K562 (cell line): Measurements from ENCODE around the gene RYR3. TPM values are rescaled to one million over a fixed set of nuclear protein-coding genes. Genes with fewer than 3 reads are reported as not detected.

Experiments used
- ATAC-seq: fragments of 200-7000 bp; cut with Tn5 transposase; 3 replicates; pipeline ENCODE4 v1.9.1; 2020; ENCODE audit warnings: moderate library complexity
- BruUV-seq: library from RNA; stranded (reverse); fragments of 400-500 nt; replicated peaks from 2 replicates; lab custom pipeline; 2021; lab: Mats Ljungman, UMichigan
- CTCF ChIA-PET: fragments of 300-600 bp; formaldehyde crosslinking; extraction: SDS; loops from one replicate; lab custom pipeline; 2021; ENCODE audit warnings: low intra/inter-chr PET ratio; lab: Yijun Ruan, JAX
- POLR2A ChIA-PET: fragments of 300-600, 350-650 bp; sonication (Branson Sonifier 250); formaldehyde crosslinking; extraction: SDS; loops from one replicate; lab custom pipeline; 2021; ENCODE audit warnings: antibody characterized with exemption, inconsistent platforms; lab: Yijun Ruan, JAX
- DNase-seq, 4 experiments: peaks; one replicate each; pipeline versions ENCODE4 v3.0.0 to v3.0.0-alpha.2; 2011 to 2018; ENCODE audit warnings: low spot score in 3 of 4, mixed read lengths in 3 of 4; ENCODE audit errors: extremely low read depth in 1 of 4
- FAIRE-seq: peaks from 2 replicates; lab custom pipeline; 2011; peaks lifted over from hg19 to GRCh38; lab: Jason Lieb, UNC
- H2AFZ ChIP-seq: 2 replicates; pipeline ENCODE4 v1.6.0; 2011; ENCODE audit warnings: low read depth, low read length, control low read depth, inconsistent platforms
- H3K27ac ChIP-seq: fragments of 200-600 bp; 3 replicates; pipeline ENCODE4 v1.8.0; 2011; ENCODE audit warnings: low read depth, mild to moderate bottlenecking, control low read depth, inconsistent platforms, low read length, moderate library complexity, mixed read lengths; ENCODE audit errors: extremely low read depth
- H3K27me3 ChIP-seq, 2 experiments: fragments of 300-600 bp in 1 of 2; 2 replicates in 1 of 2; 3 replicates in 1 of 2; pipeline versions ENCODE4 v1.6.0 to v1.8.0; 2011; ENCODE audit warnings: inconsistent platforms in 2 of 2, low read length in 2 of 2, mild to moderate bottlenecking in 1 of 2, mixed read lengths in 1 of 2, moderate library complexity in 1 of 2; ENCODE audit not compliant: control insufficient read depth in 2 of 2, insufficient read depth in 2 of 2
- H3K36me3 ChIP-seq: fragments of 300-600 bp; 3 replicates; pipeline ENCODE4 v1.8.0; 2011; ENCODE audit warnings: mild to moderate bottlenecking, low read length, inconsistent platforms; ENCODE audit not compliant: control insufficient read depth, insufficient read depth
- H3K4me1 ChIP-seq, 2 experiments: fragments of 200-600 bp in 1 of 2; replicated peaks in 1 of 2; 2 replicates in 1 of 2; 3 replicates in 1 of 2; pipeline versions ENCODE4 v1.5.1 to v1.8.0; 2011; ENCODE audit warnings: inconsistent platforms in 2 of 2, low read length in 2 of 2, mild to moderate bottlenecking in 1 of 2, mixed read lengths in 1 of 2, moderate library complexity in 1 of 2; ENCODE audit not compliant: control insufficient read depth in 2 of 2, insufficient read depth in 2 of 2
- H3K4me2 ChIP-seq: 2 replicates; pipeline ENCODE4 v1.6.1; 2011; ENCODE audit warnings: low read length, control low read depth, inconsistent platforms, mixed read lengths; ENCODE audit not compliant: insufficient read depth
- H3K4me3 ChIP-seq: fragments of 200-600 bp; sonication (generic), shearing (Covaris generic); 2 replicates; pipeline ENCODE4 v1.5.1; 2016; ENCODE audit warnings: control low read depth, inconsistent platforms
- H3K79me2 ChIP-seq: fragments of 200-600 bp; 3 replicates; pipeline ENCODE4 v1.8.0; 2011; ENCODE audit warnings: low read length, inconsistent platforms; ENCODE audit not compliant: control insufficient read depth, insufficient read depth
- H3K9ac ChIP-seq, 2 experiments: 2 replicates each; pipeline versions ENCODE4 v1.6.0 to v1.6.1; 2011; ENCODE audit warnings: low read depth in 2 of 2, low read length in 2 of 2, control low read depth in 1 of 2, inconsistent platforms in 1 of 2, mild to moderate bottlenecking in 1 of 2, mixed read lengths in 1 of 2; ENCODE audit not compliant: insufficient read depth in 1 of 2
- H3K9me1 ChIP-seq: one replicate; pipeline ENCODE4 v1.6.0; 2011; ENCODE audit warnings: inconsistent platforms, mild to moderate bottlenecking, low read length, moderate library complexity; ENCODE audit not compliant: control insufficient read depth, insufficient read depth
- H3K9me3 ChIP-seq: replicated peaks from 2 replicates; pipeline ENCODE4 v1.5.1; 2011; ENCODE audit warnings: low read depth, low read length, inconsistent platforms; ENCODE audit not compliant: control insufficient read depth, insufficient read depth
- H4K20me1 ChIP-seq: replicated peaks from 2 replicates; pipeline ENCODE4 v1.6.1; 2011; ENCODE audit warnings: low read length, inconsistent platforms, mixed read lengths; ENCODE audit not compliant: control insufficient read depth, insufficient read depth
- ATF3 ChIP-seq, 2 experiments: fragments of 450-650 bp in 1 of 2; sonication (generic) in 1 of 2; formaldehyde crosslinking in 1 of 2; IDR thresholded peaks in 1 of 2; conservative IDR thresholded peaks in 1 of 2; 2 replicates each; pipeline versions ENCODE4 v1.6.1 to v1.8.1; 2016 to 2023; ENCODE audit warnings: mild to moderate bottlenecking in 2 of 2, moderate library complexity in 2 of 2, inconsistent platforms in 1 of 2, missing genetic modification reagents in 1 of 2
- CHD1 ChIP-seq: fragments of 200-600 bp; sonication (generic); IDR thresholded peaks from one replicate; pipeline ENCODE4 v1.6.1; 2012; ENCODE audit warnings: mild to moderate bottlenecking, moderate library complexity, low read length, inconsistent platforms
- CHD4 ChIP-seq: fragments of 200-600 bp; sonication (generic); IDR thresholded peaks from 3 replicates; pipeline ENCODE4 v1.6.1; 2012; ENCODE audit warnings: low read depth, mild to moderate bottlenecking, mixed read lengths, low read length, inconsistent platforms; ENCODE audit not compliant: insufficient read depth, insufficient replicate concordance, poor library complexity, severe bottlenecking
- CLOCK ChIP-seq: fragments of 250-450 bp; sonication (Bioruptor Pico); IDR thresholded peaks from 2 replicates; pipeline ENCODE4 v1.4.0; 2020; ENCODE audit warnings: mild to moderate bottlenecking, moderate library complexity, borderline replicate concordance
- KHSRP ChIP-seq: fragments of 450-650 bp; IDR thresholded peaks from 2 replicates; pipeline ENCODE4 v1.6.1; 2017
- MTA2 ChIP-seq: fragments of 450-650 bp; IDR thresholded peaks from 2 replicates; pipeline ENCODE4 v1.6.1; 2016; ENCODE audit warnings: low read depth
- PHB ChIP-seq: fragments of 250-450 bp; sonication (Bioruptor Pico); IDR thresholded peaks from 2 replicates; pipeline ENCODE4 v1.5.0; 2021
- SAFB ChIP-seq: fragments of 200-400 bp; formaldehyde crosslinking; IDR thresholded peaks from 2 replicates; pipeline ENCODE4 v1.6.1; 2017; ENCODE audit warnings: low read depth, low read length, borderline replicate concordance
- SRSF3 ChIP-seq: fragments of 200-400 bp; formaldehyde crosslinking; IDR thresholded peaks from 2 replicates; pipeline ENCODE4 v1.6.1; 2016; ENCODE audit warnings: mild to moderate bottlenecking, low read length, moderate library complexity; ENCODE audit not compliant: insufficient read depth
- ZEB2 ChIP-seq: fragments of 450-650 bp; IDR thresholded peaks from 2 replicates; pipeline ENCODE4 v1.6.1; 2016
- ZKSCAN1 ChIP-seq: fragments of 150-350 bp; IDR thresholded peaks from 2 replicates; pipeline ENCODE4 v1.6.1; 2016; ENCODE audit warnings: low read depth, low read length
- ZNF274 ChIP-seq: IDR thresholded peaks from 2 replicates; pipeline ENCODE4 v1.6.1; 2011; ENCODE audit warnings: low read depth, mild to moderate bottlenecking, low read length, moderate library complexity, borderline replicate concordance
- ZNF717 ChIP-seq: fragments of 250-450 bp; sonication (Bioruptor Pico); IDR thresholded peaks from 2 replicates; pipeline ENCODE4 v1.5.0; 2021
- ZNF785 ChIP-seq: fragments of 250-450 bp; sonication (Bioruptor Pico); IDR thresholded peaks from 2 replicates; pipeline ENCODE4 v1.4.0; 2020; ENCODE audit warnings: mild to moderate bottlenecking
- WGBS: fragments of 100-300 bp; shearing (Covaris generic); methylation state at CpG from one replicate; pipeline ENCODE4 v1.1.6; 2016; ENCODE audit warnings: low coverage, mixed read lengths; ENCODE audit not compliant: insufficient coverage; ENCODE audit errors: missing lambda C conversion rate; 5-methylcytosine and 5-hydroxymethylcytosine counted together
- in situ Hi-C: fragments of 300-500 bp; cut with MboI; formaldehyde crosslinking; loops from 4 replicates; pipeline ENCODE4 v1.15.0; 2018; ENCODE audit warnings: inconsistent platforms, mixed read lengths
- intact Hi-C: fragments of 100-400 bp; cut with micrococcal nuclease; formaldehyde crosslinking; loops from 2 replicates; pipeline ENCODE4 v1.14.2; 2022
- polyA plus RNA-seq, 8 experiments: library from polyadenylated mRNA; depleted of rRNA in 4 of 8; stranded (reverse) in 5 of 8; unstranded in 3 of 8; fragments of >200 nt; fragmentation: Nextera tagmentation in 2 of 8; fragmentation: Illumina TruSeq in 1 of 8; extraction: Ambion mirVana in 2 of 8; extraction: Trizol in 1 of 8; gene quantifications; 2 replicates each; pipeline versions ENCODE4 v1.2.1 to v1.2.3, GENCODE V29; 2011 to 2014; ENCODE audit warnings: inconsistent platforms in 1 of 8, missing spikeins in 1 of 8
- total RNA-seq, 7 experiments: library from RNA; depleted of rRNA in 6 of 7; stranded (reverse); fragments of >200 nt in 6 of 7; fragmentation: Illumina TruSeq in 2 of 7; extraction: Trizol in 2 of 7; gene quantifications; 2 replicates each; pipeline versions ENCODE4 v1.2.1 to v1.2.3, GENCODE V29; 2011 to 2021; ENCODE audit warnings: low replicate concordance in 1 of 7

The RYR3 gene
- total and polyA plus RNA-seq, 9 of the 15 experiments (the other 6 are each of a cell fraction or from before 2014, with no cell fraction given): 0.04 TPM; not detected in 8

- Histone ChIP-seq H3K4me3 (no peak overlapping the region), H3K9ac (no peak overlapping the region), H4K20me1 (no peaks in the 10 kb centered on the region), H3K4me1 (no peaks in the 10 kb centered on the region), H3K27me3 (no peaks in the 10 kb centered on the region), H3K4me2 (no peak overlapping the region), H3K36me3 (no peaks in the 10 kb centered on the region), H3K27ac (no peak overlapping the region), H2AFZ (no peak overlapping the region), H3K79me2 (no peaks in the 10 kb centered on the region), H3K9me1 (no peaks in the 10 kb centered on the region), H3K9me3 (no peaks in the 10 kb centered on the region)
- BruUV-seq: no TSS peak
- in situ Hi-C loops: no loop called here
- FAIRE-seq (no peak), ATAC-seq (no peak), DNase-seq (no peak)
- ChIA-PET POLR2A (no interaction called here), CTCF (no interaction called here)
- intact Hi-C loops: no loop called here
- TF ChIP-seq PHB (CRISPR knock-in tag) (no peak), CHD1 (no peak), ZNF274 (no peak), MTA2 (no peak), SRSF3 (no peak), ZKSCAN1 (no peak), ZEB2 (no peak), CHD4 (no peak), SAFB (no peak), CLOCK (no peak), KHSRP (no peak), ATF3 (IDR thresholded peaks at IDR 0.05) (no peak), ATF3 (CRISPR knock-in tag; conservative IDR thresholded peaks at IDR 0.05) (no peak), ZNF785 (CRISPR knock-in tag) (no peak), ZNF717 (CRISPR knock-in tag) (no peak)
- 1% methylated on average over 4 of the region's 4 CpGs for WGBS
These were observed 223.9 kb downstream of the RYR3 start for GRCh38 chr15:33534642-33535041.
